OCI-LY3 (cell line): ENCODE data around the gene PCAT6.

Experiments
- EZH2phosphoT487 ChIP-seq: fragments of 200-600 bp; shearing (Covaris generic); IDR thresholded peaks from 2 replicates; pipeline ENCODE4 v1.6.1; 2018; ENCODE audit warnings: antibody characterized with exemption, mixed run types, low read depth
- TF ChIP-seq, protein P1 (sequence below): fragments of 200-600, 300-600 bp; sonication (generic); IDR thresholded peaks from 2 replicates; pipeline ENCODE4 v1.5.1; 2014; ENCODE audit warnings: antibody characterized with exemption, low read length, low read depth

DNA sequence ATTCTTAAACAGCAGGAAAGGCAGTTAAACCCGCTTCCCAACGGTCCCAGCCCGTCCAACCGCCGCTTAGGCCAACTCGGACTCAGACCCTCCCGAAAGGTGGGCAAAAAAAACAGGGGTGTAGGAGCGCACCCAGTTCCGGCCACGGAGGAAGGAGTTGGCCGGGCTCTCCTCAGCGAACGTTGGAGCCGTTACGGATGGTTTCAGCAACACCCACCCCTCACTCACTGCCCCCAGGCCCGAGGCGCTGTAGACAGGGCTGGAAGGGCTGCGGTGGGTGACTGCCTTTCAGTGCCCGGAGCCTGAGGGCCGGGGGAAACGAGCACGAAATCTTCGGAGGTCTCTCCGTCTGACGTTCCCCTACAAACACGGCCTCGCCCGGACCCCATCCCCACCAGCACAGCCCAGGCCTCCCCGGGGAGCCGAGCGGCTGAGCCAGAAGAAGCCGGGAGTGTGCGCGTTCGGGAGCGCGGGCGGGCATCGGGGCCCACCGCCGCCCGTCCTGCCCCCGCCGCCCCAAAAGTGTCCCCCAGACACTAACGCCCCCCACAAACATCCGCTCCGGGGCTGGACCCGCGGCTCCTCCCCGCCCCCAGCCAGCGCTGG is 3.8 kb upstream of the PCAT6 start:
- TF ChIP-seq, protein P1, sequence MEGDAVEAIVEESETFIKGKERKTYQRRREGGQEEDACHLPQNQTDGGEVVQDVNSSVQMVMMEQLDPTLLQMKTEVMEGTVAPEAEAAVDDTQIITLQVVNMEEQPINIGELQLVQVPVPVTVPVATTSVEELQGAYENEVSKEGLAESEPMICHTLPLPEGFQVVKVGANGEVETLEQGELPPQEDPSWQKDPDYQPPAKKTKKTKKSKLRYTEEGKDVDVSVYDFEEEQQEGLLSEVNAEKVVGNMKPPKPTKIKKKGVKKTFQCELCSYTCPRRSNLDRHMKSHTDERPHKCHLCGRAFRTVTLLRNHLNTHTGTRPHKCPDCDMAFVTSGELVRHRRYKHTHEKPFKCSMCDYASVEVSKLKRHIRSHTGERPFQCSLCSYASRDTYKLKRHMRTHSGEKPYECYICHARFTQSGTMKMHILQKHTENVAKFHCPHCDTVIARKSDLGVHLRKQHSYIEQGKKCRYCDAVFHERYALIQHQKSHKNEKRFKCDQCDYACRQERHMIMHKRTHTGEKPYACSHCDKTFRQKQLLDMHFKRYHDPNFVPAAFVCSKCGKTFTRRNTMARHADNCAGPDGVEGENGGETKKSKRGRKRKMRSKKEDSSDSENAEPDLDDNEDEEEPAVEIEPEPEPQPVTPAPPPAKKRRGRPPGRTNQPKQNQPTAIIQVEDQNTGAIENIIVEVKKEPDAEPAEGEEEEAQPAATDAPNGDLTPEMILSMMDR, result no peak
- TF ChIP-seq EZH2phosphoT487, result no peak
